NCI-H2107 (cell line): Measurements from ENCODE around the gene OPCML.

Source experiments
- DNase-seq: peaks from one replicate; lab custom pipeline; 2025; lab: John Stamatoyannopoulos, UW

The OPCML gene

GRCh38 chr11:133409799-133410198 lies 122.5 kb downstream of the OPCML start:
- no peak for DNase-seq

GRCh38 chr11:133408936-133409335 lies 123.4 kb downstream of the OPCML start:
- DNase-seq: no peak

DNA sequence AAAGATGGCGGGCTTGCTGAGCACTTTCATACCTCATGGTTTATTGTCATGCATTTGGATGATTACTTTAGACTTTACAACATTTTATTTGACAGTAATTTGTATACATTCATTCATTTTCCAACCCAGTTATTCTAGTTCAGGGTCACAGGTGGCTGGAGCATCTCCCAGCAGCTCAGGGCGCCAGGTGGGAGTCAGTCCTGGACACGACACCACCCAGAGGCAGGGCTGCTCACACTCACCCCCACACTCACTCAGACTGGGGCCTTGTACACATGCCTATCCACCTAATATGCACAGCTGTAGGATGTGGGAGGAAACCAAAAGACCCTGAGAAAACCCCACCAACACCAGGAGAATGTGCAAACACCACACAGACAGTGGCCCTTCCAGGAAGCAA lies 123.9 kb downstream of the OPCML start:
- DNase-seq: no peak

DNA sequence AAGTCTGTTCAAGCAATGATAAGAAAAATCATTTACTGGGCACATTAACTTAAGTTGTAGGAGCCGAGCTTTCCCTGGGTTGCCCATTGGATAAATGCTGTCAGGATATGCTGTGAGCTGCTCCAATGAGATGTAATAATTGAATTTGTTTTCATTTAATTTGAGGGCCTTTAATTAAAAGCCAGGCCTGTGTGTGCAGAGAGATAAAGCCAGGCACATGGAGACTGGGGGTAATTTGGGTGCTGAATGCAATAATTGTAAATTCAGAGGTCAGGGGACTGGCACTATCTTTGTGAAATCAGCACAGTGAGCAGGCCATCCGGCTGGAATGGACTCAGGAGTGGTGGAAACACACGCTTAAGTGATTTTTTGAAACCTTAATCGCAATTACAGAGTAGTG lies 125.8 kb downstream of the OPCML start:
- DNase-seq: no peak

DNA sequence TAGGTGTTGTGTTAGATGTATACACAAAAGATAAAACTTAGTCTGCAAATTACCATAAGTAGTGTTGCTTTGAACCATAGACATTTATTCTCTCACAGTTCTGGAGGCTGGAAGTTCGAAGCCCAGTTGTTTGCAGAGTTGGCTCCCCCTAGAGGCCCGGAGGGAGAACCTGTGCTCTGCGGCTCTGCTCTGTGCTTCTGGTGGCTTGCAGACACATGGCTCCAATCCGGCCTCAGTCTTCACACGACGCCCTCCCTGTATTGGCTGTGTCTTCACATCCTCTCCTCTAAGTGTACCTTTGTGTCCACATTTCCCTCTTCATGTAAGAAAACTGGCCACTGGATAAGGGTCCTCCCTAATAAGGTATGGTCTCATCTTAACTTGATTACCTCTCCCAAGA lies 128.4 kb downstream of the OPCML start:
- DNase-seq: no peak

GRCh38 chr11:133402551-133402950 lies 129.8 kb downstream of the OPCML start:
- no peak for DNase-seq

DNA sequence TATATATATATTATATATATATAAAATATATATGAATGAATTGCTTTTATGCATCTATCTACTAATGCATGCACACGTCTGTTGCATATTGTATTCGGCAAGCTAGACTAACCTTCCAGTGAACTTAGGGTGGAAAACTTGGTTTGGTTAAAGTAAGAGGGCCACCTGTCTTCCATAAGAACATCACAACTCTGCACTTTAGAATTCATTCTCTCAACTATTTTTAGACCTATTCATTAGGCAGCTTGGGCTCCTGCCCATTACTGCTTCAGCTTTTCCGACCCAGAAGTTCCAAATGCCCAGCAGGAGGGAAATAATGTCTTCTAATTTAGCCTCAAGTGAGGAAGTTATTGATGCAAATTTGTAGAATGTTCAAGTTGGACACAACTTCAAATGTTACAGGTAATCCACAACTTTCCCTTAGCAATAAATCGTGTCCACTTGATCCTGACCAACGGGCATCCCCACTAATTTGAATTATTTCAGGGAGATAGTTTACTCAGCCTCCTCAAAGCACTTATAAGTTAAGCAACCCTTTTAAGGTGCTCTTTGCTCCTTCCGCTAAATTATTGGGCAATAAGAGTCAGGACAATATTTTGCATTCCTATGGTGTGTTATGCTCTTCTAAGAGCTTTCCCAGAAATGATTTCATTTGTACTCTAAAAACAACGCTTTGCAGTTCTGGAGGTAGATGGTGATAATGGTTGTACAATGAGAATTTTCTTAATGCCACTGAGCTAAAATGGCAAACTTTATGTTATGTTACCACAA lies 132.3 kb downstream of the OPCML start:
- DNase-seq: no peak

- DNase-seq: no peak
Measured at GRCh38 chr11:133399294-133399693, 133.0 kb downstream of the OPCML start.

- no peak for DNase-seq
Measured at GRCh38 chr11:133390803-133391202, 141.5 kb downstream of the OPCML start.

GRCh38 chr11:133388975-133389568 lies 143.2 kb downstream of the OPCML start:
- DNase-seq: no peak

- DNase-seq: no peak
Measured at GRCh38 chr11:133388260-133388659, 144.0 kb downstream of the OPCML start.

DNA sequence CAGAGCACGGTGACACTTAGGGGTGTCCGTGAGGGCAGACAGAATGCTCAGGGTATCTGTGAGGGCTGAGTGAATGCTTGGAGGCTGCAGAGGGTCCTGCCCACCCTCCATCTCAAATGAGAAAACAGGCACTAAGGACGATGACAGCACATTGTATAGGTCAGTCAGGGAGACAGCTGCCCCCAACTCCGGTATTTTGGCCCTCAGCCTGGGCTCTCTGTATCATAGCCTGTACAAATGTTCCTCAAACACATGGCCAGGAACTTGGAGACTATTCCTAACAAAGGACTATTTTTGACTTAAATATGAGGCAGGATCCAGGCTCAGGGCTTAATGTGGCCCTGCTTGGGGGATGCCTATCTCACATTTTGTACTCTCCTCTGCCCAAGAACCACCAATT lies 145.4 kb downstream of the OPCML start:
- DNase-seq: no peak

- DNase-seq: no peak
Measured at GRCh38 chr11:133386262-133386661, 146.0 kb downstream of the OPCML start.

DNA sequence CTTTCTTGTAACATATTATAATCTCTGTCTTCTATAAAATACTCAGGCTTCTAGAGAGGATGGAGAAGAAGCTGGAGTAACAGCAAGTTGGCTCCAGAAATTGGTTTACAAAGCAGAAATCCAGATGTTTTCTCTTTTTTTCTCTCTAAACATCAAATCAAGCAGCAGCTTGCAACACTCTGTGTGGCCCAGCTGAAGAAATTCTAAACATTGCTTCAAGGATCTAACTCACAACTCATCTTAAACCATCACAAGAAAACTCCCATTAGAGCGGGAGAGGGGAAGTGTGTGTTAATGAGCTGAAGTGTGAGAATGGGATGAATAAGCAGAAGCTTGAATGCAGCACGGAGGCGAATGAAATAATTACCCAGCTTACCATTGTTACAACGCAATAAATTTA lies 146.5 kb downstream of the OPCML start:
- DNase-seq: no peak

GRCh38 chr11:133384731-133385130 lies 147.6 kb downstream of the OPCML start:
- no peak for DNase-seq

GRCh38 chr11:133383689-133384088 lies 148.6 kb downstream of the OPCML start:
- no peak for DNase-seq

- no peak for DNase-seq
Measured at GRCh38 chr11:133383201-133383600, 149.1 kb downstream of the OPCML start.

GRCh38 chr11:133382131-133382812 lies 150.0 kb downstream of the OPCML start:
- no peak for DNase-seq

DNA sequence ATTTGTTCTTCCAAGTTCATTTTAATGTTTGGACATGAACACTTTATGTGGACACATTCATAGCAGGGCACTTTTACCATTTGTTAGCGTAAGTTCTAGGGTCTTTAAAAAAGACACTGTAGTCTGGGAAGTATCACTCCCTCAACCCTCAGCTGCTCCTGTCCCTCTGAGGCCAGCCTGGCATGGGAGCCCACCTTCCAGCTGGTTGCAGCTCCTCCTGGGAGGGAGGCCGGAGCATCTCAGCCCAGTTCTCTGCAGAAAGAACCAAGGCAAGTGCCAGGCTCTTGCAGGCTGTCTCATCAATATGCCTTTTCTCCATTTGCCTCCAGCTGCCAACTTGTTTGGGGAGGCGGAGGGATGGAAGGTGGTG lies 150.6 kb downstream of the OPCML start:
- no peak for DNase-seq

GRCh38 chr11:133366147-133366546 lies 166.2 kb downstream of the OPCML start:
- no peak for DNase-seq

- no peak for DNase-seq
Measured at GRCh38 chr11:133362916-133363315, 169.4 kb downstream of the OPCML start.

DNA sequence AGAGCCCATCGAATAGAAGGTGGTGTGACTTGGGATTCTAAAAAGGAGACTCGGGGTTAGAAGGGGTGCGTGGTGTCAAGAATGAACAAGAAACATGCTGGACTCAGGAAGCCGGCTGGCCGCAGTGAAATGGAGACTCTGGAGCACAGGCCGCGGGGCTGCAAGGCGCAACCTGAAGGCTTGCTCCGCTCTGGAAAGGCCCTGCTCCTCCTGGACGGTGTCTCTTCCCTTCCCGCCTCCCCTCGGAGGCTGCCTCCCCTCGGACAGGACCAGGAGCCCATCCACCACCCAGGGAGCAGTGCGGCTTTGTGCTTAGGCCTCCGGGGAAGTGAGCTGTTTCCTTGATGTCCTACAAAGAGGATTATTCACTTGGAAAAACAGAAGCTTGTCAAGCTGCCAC lies 170.1 kb downstream of the OPCML start:
- DNase-seq: no peak

- DNase-seq: no peak
Measured at GRCh38 chr11:133361689-133361994, 170.7 kb downstream of the OPCML start.
